Stimulated activated memory B cell treated with anti-CD40 and anti-IgM and Interleukin-4, amounts not matched to agents 10 μg/mL and 1 μg/mL and 100 μg/mL, for 72 hours (primary cell): ENCODE measurements around the gene KCNE2.
"Not testable (repeated sequence)": the region's sequence is repeated elsewhere in the genome, so short reads cannot be mapped to it uniquely, and the experiment has no call there.

Experiments
- ATAC-seq: fragments of 150-1000 bp; cut with Tn5 transposase; 2 replicates; pipeline ENCODE4 v1.10.0; 2021
- H3K27ac Mint-ChIP-seq: one replicate; pipeline ENCODE4 v1.8.0; 2022; ENCODE audit warnings: mild to moderate bottlenecking, mixed read lengths
- H3K27me3 Mint-ChIP-seq: one replicate; pipeline ENCODE4 v1.8.0; 2022; ENCODE audit warnings: mixed read lengths
- H3K36me3 Mint-ChIP-seq: one replicate; pipeline ENCODE4 v1.8.0; 2022; ENCODE audit warnings: mixed read lengths
- H3K4me1 Mint-ChIP-seq: one replicate; pipeline ENCODE4 v1.8.0; 2022; ENCODE audit warnings: mixed read lengths
- H3K4me3 Mint-ChIP-seq: one replicate; pipeline ENCODE4 v1.8.0; 2022; ENCODE audit warnings: mild to moderate bottlenecking, moderate library complexity, mixed read lengths
- H3K9me3 Mint-ChIP-seq: one replicate; pipeline ENCODE4 v1.8.0; 2022; ENCODE audit warnings: mixed read lengths

KCNE2 gene

DNA sequence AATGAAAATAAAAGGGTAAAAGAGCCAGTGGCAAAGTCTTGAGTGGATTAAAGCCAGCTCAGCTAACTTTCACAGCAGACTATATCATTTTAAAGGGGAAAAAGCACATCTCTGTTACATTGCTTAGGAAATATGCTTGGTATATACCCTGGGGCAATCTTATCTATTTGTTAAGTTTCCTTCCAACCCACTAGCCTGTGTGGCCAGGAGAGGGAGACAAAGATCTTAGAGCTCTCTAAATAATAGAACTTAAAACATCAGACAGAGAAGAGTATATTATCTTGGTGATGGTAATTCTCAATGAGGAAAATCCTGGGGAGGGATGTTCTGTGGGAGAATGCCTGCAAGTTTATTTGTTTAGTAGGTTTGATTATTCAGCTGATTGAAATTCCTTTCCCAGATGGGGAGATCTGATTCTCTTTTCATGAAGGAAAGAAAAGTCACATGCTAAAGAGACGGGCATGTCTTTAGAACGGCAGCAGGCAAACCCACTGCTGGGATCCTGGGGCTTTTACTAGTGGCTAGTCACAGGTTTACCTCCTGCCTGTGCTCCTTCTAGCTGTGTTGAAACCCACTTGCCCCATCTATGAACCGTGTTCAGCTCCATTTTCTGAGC, 3.6 kb downstream of the KCNE2 start:
- Mint-ChIP-seq H3K27ac (no peak overlapping the region), H3K9me3 (no peaks in the 10 kb centered on the region), H3K36me3 (no peaks in the 10 kb centered on the region), H3K4me3 (no peak overlapping the region), H3K27me3 (peaks cover 10% of the 10 kb centered on the region), H3K4me1 (peaks cover 6% of the 10 kb centered on the region)
- no peak for ATAC-seq

DNA sequence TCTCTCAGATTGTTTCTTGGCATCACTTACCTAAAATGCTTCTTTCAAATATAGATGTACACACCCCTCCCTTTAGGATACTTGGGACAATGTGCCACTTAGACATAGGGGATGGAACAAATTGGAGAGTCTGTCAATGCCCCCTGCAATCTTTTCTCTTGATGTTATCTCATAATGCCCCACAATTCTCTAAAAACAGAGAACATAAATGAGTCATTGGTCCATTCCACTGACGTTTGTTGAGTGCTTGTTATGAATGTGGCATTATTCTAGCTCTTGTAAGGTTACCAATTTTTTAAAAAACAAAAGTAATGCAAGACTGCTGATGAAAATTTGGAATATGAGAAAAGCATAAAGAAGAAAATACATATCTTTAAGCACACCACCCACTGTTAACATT, 5.9 kb downstream of the KCNE2 start:
- H3K36me3 Mint-ChIP-seq: no peaks in the 10 kb centered on the region
- no peak overlapping the region for H3K4me3 Mint-ChIP-seq
- no peaks in the 10 kb centered on the region for H3K4me1 Mint-ChIP-seq
- H3K9me3 Mint-ChIP-seq: no peaks in the 10 kb centered on the region
- no peak overlapping the region for H3K27ac Mint-ChIP-seq
- H3K27me3 Mint-ChIP-seq: peaks cover 10% of the 10 kb centered on the region
- ATAC-seq: no peak

DNA sequence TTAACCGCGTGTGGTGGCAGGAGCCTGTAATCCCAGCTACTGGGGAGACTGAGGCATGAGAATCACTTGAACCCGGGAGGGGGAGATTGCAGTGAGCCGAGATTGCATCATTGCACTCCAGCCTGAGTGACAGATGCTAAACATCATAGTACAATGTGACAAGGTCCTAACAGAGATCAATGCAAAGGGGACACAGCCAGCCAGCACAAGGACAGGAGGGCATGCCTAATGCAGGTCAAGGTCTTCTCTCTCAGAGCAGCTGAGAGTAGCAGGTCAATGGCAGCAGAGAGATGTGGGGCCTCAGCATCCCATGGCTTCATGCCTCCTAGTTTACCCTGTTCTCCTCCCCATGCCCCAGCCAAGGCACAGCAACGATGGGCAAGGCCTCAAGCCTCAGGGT, 8.5 kb downstream of the KCNE2 start:
- H3K27me3 Mint-ChIP-seq: peaks cover 10% of the 10 kb centered on the region
- ATAC-seq: no peak
- H3K4me1 Mint-ChIP-seq: no peaks in the 10 kb centered on the region
- no peak overlapping the region for H3K27ac Mint-ChIP-seq
- H3K4me3 Mint-ChIP-seq: no peak overlapping the region
- H3K9me3 Mint-ChIP-seq: no peaks in the 10 kb centered on the region
- no peaks in the 10 kb centered on the region for H3K36me3 Mint-ChIP-seq

DNA sequence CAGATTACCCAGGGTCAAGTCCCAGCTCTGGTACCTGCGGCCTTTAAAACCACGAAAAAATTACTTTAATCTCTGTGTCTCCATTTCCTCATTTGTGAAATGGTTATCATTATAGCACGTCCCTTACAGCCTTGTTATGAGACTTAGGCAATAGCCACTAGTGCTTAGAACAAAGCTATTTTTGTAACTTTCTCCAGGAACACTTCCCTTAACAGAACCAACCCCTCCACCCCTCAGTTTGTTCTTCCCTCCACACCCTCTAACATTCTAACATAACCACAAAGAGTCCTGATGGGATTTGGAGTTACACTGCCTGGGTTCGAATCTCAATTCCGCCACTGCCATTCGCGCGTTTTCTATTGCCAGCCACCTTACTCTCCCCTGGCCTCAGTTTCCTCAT, 10.7 kb downstream of the KCNE2 start:
- not testable (repeated sequence) for H3K27me3 Mint-ChIP-seq, H3K4me1 Mint-ChIP-seq, H3K36me3 Mint-ChIP-seq, ATAC-seq, H3K4me3 Mint-ChIP-seq, H3K27ac Mint-ChIP-seq, H3K9me3 Mint-ChIP-seq

DNA sequence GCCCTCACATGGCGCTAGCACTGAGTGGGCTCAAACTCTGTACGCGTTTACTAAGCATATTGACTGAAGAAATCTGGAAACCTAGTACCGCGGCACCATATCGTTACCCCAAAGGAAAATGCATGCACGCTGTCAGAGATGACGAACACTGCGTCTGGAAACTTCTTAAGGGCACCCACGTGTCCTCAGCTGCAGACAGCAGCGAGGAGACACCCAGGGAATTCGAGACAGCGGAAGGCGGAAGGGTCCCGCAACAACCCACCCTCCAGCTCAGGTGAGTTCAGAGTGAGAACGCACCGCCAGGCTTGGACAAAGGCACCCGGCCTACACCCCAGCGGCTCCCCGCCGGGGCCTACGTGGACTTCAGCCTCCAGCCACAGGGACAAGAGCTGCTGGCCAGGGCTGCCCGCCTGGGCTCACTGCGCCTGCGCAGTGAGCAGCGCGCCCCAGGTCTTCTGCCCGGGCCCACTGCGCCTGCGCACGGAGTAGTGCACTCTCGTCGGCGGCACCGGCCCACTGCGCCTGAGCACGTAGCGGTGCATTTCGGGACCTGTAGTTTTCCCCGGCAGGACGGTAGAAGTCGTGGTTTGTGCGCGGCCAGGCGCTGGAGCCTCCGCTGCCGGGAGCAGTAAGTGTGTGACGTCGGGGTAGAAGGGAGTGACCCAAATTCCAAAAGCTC, 11.3 kb downstream of the KCNE2 start, which contains the start of gene SMIM11:
Gene SMIM11 (plus strand): TSS at position 568 of the 679 bp plus-strand sequence. CDS start 3,998 bp downstream, outside the sequence.
- peak; percentile 96 for ATAC-seq
- not testable (repeated sequence) for H3K27ac Mint-ChIP-seq, H3K9me3 Mint-ChIP-seq, H3K4me3 Mint-ChIP-seq, H3K4me1 Mint-ChIP-seq, H3K27me3 Mint-ChIP-seq, H3K36me3 Mint-ChIP-seq

DNA sequence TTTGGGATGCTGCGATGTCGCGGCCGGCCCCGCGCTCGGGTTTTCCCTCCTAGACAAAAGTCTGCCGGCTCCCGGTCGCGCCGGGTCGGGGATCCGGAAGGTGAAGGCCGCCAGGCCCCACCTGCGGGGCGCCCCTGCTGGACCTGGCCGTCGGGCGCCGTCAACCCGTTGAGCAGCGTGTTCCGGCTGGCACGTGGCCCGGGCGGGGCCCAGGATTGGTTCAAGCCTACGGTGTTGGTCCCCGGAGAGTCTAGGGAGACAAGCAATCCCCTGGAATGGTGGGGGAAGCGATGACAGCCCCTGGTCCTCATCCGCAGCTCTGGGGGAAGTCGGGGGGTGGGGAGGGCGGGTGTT, 11.8 kb downstream of the KCNE2 start:
- not testable (repeated sequence) for H3K4me1 Mint-ChIP-seq, H3K36me3 Mint-ChIP-seq, H3K4me3 Mint-ChIP-seq, H3K9me3 Mint-ChIP-seq, H3K27me3 Mint-ChIP-seq, H3K27ac Mint-ChIP-seq
- peak; percentile 89 for ATAC-seq

DNA sequence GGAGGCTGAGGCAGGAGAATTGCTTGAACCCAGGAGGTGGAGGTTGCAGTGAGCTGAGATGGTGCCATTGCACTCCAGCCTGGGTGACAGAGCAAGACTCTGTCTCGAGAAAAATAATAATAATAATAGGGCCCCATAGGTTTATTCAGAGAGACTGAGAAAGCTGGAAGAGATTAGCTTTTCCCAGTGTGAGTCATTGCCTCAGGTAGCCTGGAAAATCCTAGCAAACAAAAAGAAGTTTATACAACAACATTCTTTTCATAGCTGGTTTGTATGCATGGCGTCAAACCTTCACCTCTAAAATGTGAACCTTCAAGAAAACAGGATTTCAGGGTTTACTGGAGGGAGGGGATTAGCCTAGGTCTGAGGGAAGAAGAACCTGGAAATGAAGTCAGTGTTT, 19.3 kb downstream of the KCNE2 start:
- H3K27me3 Mint-ChIP-seq, H3K4me3 Mint-ChIP-seq, H3K36me3 Mint-ChIP-seq, H3K9me3 Mint-ChIP-seq, H3K27ac Mint-ChIP-seq, H3K4me1 Mint-ChIP-seq, ATAC-seq: not testable (repeated sequence)

DNA sequence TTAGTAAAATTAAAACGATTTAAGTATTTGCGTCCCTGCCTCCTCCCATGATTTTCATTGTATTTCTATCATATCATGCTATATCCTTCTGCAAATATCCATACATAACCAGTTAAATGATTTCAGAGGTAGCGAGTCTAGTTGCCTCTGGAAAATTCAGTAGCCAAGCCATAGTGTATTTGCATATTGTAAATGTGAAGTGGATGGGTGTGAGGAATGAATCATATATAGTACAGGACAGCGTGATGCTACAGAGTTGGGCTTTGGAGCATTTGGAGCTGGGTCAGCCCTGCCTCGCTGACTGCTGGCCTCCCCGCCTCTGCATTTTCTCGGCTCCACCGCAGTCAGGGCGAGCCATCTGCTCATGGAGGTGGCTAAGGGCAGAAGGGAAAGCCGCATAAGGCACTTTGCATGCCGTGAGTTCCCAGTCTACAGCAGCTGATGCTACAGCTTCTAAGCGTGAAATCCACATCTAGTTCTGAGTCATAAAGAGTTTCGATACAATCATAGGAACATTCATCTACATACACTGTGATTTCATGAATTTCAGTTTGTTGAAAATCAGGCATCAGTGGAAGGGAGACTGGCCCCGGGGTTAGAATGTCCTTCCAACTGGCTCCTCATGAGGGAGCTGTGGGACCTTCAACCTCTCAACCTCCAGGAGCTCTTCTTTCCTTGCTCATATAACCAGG, 20.1 kb downstream of the KCNE2 start:
- not testable (repeated sequence) for H3K36me3 Mint-ChIP-seq, H3K27me3 Mint-ChIP-seq, H3K4me3 Mint-ChIP-seq, H3K9me3 Mint-ChIP-seq, H3K4me1 Mint-ChIP-seq, H3K27ac Mint-ChIP-seq
- ATAC-seq: peak; percentile 95

DNA sequence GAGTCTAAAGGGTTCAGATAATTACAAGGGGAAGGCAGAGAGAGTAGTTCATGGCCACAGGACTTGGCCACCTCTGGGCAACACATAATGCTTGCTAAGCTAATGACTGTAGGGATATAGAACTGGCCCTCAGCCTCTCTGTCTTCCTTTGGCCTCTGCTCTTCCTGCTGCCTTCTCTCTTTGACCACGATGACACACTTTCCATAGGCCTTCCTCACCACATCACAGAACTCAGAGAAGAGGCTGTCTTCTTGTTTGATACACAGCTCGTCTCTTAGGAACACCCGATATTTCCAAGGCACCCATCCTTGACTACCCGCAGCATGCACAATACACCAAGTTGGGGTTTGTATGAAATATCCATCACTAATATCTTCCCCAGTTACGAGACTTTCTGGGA, 36.7 kb downstream of the KCNE2 start:
- H3K4me1 Mint-ChIP-seq, H3K27me3 Mint-ChIP-seq, H3K36me3 Mint-ChIP-seq, H3K9me3 Mint-ChIP-seq, H3K27ac Mint-ChIP-seq, ATAC-seq, H3K4me3 Mint-ChIP-seq: not testable (repeated sequence)

DNA sequence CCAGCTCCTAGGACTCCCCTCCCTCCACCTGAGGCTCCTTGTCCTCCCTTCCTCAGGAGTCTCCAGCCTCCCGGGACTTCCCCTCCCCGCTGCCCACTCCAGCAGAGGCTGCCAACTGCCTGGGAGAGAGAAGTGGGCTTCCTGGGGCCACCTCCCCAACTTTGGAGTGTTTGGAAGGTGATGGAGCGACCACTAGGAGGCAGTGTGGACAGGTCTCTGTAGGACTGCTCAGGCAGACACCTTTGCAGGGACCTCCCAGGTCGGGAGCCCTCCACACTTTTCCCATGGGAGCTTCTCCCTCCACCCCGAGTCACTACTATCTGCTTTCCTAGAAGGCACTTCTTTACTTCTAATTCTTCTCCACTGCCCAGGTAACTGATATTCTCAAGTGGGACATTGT, 40.9 kb downstream of the KCNE2 start:
- not testable (repeated sequence) for H3K27ac Mint-ChIP-seq, ATAC-seq, H3K4me1 Mint-ChIP-seq, H3K4me3 Mint-ChIP-seq, H3K9me3 Mint-ChIP-seq, H3K27me3 Mint-ChIP-seq, H3K36me3 Mint-ChIP-seq

DNA sequence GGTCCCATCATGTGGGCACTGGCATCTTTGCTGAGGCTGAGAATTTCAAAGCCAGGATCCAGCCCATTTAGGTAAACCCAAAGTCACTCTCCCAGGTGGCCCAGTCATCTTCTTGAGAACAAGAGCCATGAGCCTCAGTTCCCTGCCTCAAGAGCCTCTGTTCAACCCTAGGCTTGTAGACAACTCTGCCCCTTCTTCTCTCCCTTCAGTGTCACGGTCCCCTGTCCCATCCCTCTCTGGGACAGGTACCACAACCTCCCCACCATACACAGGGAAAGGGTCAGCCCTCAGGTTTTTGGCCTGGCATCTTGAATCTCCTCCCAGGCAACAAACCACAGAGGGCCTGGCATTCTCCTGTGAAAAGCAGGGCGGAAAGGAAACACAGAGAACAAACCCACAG, 41.9 kb downstream of the KCNE2 start:
- H3K9me3 Mint-ChIP-seq, H3K36me3 Mint-ChIP-seq, H3K4me3 Mint-ChIP-seq, H3K27me3 Mint-ChIP-seq, H3K4me1 Mint-ChIP-seq, ATAC-seq, H3K27ac Mint-ChIP-seq: not testable (repeated sequence)

DNA sequence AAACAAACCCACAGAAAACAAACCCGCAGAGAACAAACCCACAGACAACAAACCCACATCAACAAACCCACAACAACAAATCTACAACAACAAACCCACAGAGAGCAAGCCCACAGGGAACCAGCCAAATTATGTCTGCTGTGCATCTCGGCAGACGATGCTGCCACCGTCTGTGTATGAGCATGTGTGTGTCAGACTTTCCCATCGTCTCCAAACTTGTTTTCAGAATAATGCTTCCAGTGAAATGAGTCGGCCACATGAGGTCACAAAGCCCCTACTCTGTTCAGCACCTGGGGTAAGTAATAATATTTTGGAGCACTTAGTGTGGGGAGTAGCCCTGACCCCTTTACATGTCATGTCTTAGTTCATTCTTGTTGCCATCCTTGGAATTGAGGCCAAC, 42.3 kb downstream of the KCNE2 start:
- not testable (repeated sequence) for H3K27ac Mint-ChIP-seq, H3K36me3 Mint-ChIP-seq, H3K27me3 Mint-ChIP-seq, ATAC-seq, H3K4me3 Mint-ChIP-seq, H3K9me3 Mint-ChIP-seq, H3K4me1 Mint-ChIP-seq

DNA sequence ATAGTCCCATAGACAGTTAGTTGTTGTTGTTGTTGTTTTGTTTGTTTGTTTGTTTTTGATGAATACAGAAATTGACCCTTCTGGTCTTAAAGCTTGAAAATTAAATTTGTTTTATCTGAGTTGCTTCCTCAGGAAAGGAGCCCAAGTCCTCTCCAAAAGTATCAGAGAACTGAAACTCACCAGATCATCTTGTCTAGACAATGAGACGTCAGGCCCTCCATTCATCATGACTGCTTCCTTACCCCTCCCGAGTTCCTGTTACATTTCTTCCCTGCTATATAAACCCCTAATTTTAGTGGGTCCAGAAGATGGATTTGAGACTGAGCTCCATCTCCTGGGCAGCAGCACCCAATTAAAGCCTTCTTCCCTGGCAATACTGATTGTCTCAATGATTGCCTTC, 42.9 kb downstream of the KCNE2 start:
- not testable (repeated sequence) for H3K4me3 Mint-ChIP-seq, H3K36me3 Mint-ChIP-seq, H3K27ac Mint-ChIP-seq, H3K27me3 Mint-ChIP-seq, ATAC-seq, H3K9me3 Mint-ChIP-seq, H3K4me1 Mint-ChIP-seq

DNA sequence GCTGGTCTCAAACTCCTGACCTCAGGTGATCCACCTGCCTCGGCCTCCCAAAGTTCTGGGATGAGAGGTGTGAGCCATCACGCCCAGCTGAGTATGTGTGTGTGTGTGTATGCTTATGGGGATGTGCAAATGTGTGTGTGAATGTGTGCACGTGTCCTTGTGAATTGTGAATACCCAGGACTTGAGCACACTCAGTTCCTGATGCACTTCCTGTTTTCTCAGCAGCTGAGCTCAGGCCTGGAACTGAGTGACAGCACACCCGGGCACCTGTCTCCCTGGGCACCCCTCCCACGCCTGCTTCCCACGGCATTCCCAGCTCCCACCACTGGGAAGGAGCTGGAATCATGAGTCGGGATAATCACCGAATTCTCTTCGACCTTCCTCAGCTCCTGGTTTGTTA, 43.5 kb downstream of the KCNE2 start:
- H3K4me1 Mint-ChIP-seq, H3K27ac Mint-ChIP-seq, H3K36me3 Mint-ChIP-seq, ATAC-seq, H3K9me3 Mint-ChIP-seq, H3K27me3 Mint-ChIP-seq, H3K4me3 Mint-ChIP-seq: not testable (repeated sequence)

DNA sequence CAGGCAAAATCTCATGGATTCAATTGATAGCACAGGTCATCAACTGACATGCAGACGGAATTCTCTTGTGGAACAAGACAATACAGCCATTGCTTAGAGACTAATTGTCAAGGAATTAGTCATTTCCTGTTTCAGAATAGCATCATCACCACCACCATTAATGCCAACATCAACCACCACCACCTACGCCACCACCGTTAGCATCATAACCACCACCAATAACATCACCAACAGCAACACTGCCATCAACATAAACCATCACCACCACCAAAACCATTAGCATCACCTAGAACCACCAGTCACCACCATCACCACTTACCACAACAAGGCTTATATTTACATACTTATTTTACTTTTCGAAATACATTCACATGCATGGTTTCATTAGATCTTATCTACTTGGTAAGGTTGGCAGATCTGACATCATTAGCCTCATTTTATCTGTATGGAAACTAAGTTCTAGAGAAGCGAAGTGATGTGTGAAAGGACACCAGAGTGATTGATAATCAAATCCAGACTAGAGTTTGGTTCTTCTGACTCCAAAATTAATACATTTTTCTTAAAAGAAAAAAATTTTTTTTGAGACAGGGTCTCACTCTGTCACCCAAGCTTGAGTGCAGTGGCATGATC, 53.8 kb downstream of the KCNE2 start:
- not testable (repeated sequence) for H3K36me3 Mint-ChIP-seq, H3K4me1 Mint-ChIP-seq
- ATAC-seq: peak; percentile 55

More for the DNA sequence above, 53.8 kb downstream of the KCNE2 start:
- H3K27ac Mint-ChIP-seq, H3K4me3 Mint-ChIP-seq, H3K9me3 Mint-ChIP-seq, H3K27me3 Mint-ChIP-seq: not testable (repeated sequence)
